ENCODE data around the gene UBE2E3.

- TF ChIP-seq, protein P1, sequence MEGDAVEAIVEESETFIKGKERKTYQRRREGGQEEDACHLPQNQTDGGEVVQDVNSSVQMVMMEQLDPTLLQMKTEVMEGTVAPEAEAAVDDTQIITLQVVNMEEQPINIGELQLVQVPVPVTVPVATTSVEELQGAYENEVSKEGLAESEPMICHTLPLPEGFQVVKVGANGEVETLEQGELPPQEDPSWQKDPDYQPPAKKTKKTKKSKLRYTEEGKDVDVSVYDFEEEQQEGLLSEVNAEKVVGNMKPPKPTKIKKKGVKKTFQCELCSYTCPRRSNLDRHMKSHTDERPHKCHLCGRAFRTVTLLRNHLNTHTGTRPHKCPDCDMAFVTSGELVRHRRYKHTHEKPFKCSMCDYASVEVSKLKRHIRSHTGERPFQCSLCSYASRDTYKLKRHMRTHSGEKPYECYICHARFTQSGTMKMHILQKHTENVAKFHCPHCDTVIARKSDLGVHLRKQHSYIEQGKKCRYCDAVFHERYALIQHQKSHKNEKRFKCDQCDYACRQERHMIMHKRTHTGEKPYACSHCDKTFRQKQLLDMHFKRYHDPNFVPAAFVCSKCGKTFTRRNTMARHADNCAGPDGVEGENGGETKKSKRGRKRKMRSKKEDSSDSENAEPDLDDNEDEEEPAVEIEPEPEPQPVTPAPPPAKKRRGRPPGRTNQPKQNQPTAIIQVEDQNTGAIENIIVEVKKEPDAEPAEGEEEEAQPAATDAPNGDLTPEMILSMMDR (conservative IDR thresholded peaks at IDR 0.05): no peak
- TF ChIP-seq EZH2 (IDR thresholded peaks at IDR 0.05; ENCODE audit: low read depth): no peak
Measured at GRCh38 chr2:181036445-181036844, 56.0 kb downstream of the UBE2E3 start.

Data from PC-9 (cell line).